ENCODE measurements around the gene CST9.

- TF ChIP-seq, protein P1, sequence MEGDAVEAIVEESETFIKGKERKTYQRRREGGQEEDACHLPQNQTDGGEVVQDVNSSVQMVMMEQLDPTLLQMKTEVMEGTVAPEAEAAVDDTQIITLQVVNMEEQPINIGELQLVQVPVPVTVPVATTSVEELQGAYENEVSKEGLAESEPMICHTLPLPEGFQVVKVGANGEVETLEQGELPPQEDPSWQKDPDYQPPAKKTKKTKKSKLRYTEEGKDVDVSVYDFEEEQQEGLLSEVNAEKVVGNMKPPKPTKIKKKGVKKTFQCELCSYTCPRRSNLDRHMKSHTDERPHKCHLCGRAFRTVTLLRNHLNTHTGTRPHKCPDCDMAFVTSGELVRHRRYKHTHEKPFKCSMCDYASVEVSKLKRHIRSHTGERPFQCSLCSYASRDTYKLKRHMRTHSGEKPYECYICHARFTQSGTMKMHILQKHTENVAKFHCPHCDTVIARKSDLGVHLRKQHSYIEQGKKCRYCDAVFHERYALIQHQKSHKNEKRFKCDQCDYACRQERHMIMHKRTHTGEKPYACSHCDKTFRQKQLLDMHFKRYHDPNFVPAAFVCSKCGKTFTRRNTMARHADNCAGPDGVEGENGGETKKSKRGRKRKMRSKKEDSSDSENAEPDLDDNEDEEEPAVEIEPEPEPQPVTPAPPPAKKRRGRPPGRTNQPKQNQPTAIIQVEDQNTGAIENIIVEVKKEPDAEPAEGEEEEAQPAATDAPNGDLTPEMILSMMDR (IDR thresholded peaks at IDR 0.05), result no peak
- no peak for TF ChIP-seq EP300 (IDR thresholded peaks at IDR 0.05)
- no peak for TF ChIP-seq POLR2A (IDR thresholded peaks at IDR 0.05)
- TF ChIP-seq POLR2AphosphoS5 (IDR thresholded peaks at IDR 0.05), result no peak
Observed at GRCh38 chr20:23608251-23608846, 2.6 kb upstream of the CST9 start.
